PC-9 (cell line): Measurements from ENCODE around the gene RFT1. TPM values are rescaled to one million over a fixed set of nuclear protein-coding genes. Genes with fewer than 3 reads are reported as not detected.

Source experiments
- BruUV-seq: library from RNA; stranded (reverse); fragments of 400-500 nt; replicated peaks from 2 replicates; lab custom pipeline; 2021; lab: Mats Ljungman, UMichigan
- CTCF ChIA-PET: fragments of 300-600 bp; sonication (Branson Sonifier 250); formaldehyde crosslinking; loops from one replicate; lab custom pipeline; 2022; ENCODE audit warnings: antibody characterized with exemption; lab: Charles Lee
- POLR2A ChIA-PET: fragments of 300-600 bp; sonication (Branson Sonifier 250); formaldehyde crosslinking; loops from one replicate; lab custom pipeline; 2022; ENCODE audit warnings: antibody characterized with exemption; ENCODE audit not compliant: unreplicated experiment; lab: Charles Lee
- DNase-seq, 2 experiments: peaks; one replicate each; pipeline versions ENCODE4 v3.0.0 to v3.0.0-alpha.2; 2015 to 2022; ENCODE audit warnings: mixed read lengths in 1 of 2
- H2AFZ ChIP-seq: fragments of 200-600 bp; sonication (generic); 2 replicates; pipeline ENCODE4 v1.8.1; 2017; ENCODE audit warnings: antibody characterized with exemption
- H3F3A ChIP-seq: fragments of 200-600 bp; sonication (generic); 2 replicates; pipeline ENCODE4 v1.8.1; 2017; ENCODE audit warnings: antibody characterized with exemption, mild to moderate bottlenecking, low read depth; ENCODE audit not compliant: insufficient read depth
- H3K27ac ChIP-seq: fragments of 200-600 bp; sonication (generic); 2 replicates; pipeline ENCODE4 v1.6.1; 2016; ENCODE audit warnings: mixed run types
- H3K27me3 ChIP-seq: fragments of 200-600 bp; sonication (generic); 2 replicates; pipeline ENCODE4 v1.6.1; 2016; ENCODE audit warnings: low read depth, mixed run types; ENCODE audit not compliant: insufficient read depth
- H3K36me3 ChIP-seq: fragments of 200-600 bp; sonication (generic); 2 replicates; pipeline ENCODE4 v1.6.1; 2016; ENCODE audit warnings: low read depth, mixed run types
- H3K4me1 ChIP-seq: fragments of 200-600 bp; sonication (generic); replicated peaks from 2 replicates; pipeline ENCODE4 v1.6.1; 2016; ENCODE audit warnings: mixed run types; ENCODE audit not compliant: insufficient read depth
- H3K4me2 ChIP-seq: fragments of 200-600 bp; sonication (generic); 2 replicates; pipeline ENCODE4 v1.6.1; 2017; ENCODE audit warnings: mixed run types
- H3K4me3 ChIP-seq: fragments of 200-600 bp; sonication (generic); 2 replicates; pipeline ENCODE4 v1.6.1; 2016; ENCODE audit warnings: mixed run types
- H3K79me2 ChIP-seq: fragments of 200-600 bp; sonication (generic); 2 replicates; pipeline ENCODE4 v1.6.1; 2017; ENCODE audit warnings: low read depth, mixed run types
- H3K9me2 ChIP-seq: fragments of 200-600 bp; sonication (generic); 2 replicates; pipeline ENCODE4 v1.8.1; 2017; ENCODE audit warnings: mild to moderate bottlenecking; ENCODE audit not compliant: insufficient read depth
- H3K9me3 ChIP-seq: fragments of 200-600 bp; sonication (generic); 2 replicates; pipeline ENCODE4 v1.8.1; 2016; ENCODE audit warnings: low read depth; ENCODE audit not compliant: insufficient read depth
- H4K20me1 ChIP-seq: fragments of 200-600 bp; sonication (generic); 2 replicates; pipeline ENCODE4 v1.8.1; 2017; ENCODE audit not compliant: insufficient read depth
- CTCF ChIP-seq: fragments of 200-600 bp; sonication (generic); conservative IDR thresholded peaks from 2 replicates; pipeline ENCODE4 v1.6.1; 2017; ENCODE audit warnings: mixed run types, antibody characterized with exemption, mild to moderate bottlenecking, moderate library complexity
- EZH2 ChIP-seq: fragments of 200-600 bp; sonication (generic); IDR thresholded peaks from 2 replicates; pipeline ENCODE4 v1.8.0; 2017; ENCODE audit warnings: antibody characterized with exemption, low read depth
- intact Hi-C: fragments of 100-400 bp; cut with micrococcal nuclease; formaldehyde crosslinking; loops from one replicate; pipeline ENCODE4 v1.10.0; 2022; ENCODE audit not compliant: unreplicated experiment
- total RNA-seq: library from RNA; stranded (reverse); gene quantifications from 2 replicates; pipeline ENCODE4 v1.2.3, GENCODE V29; 2021

The RFT1 gene
- total RNA-seq, 1 experiment from 2014 or later = 31.0 TPM

- DNase-seq = peak in 1 of 2 experiments; percentile 53
- Histone ChIP-seq H2AFZ (peak overlapping the region; percentile 82), H3K79me2 (peaks cover 49% of the 10 kb centered on the region), H3K27ac (peak overlapping the region; percentile 37), H3K27me3 (no peaks in the 10 kb centered on the region), H3K4me2 (peak overlapping the region; percentile 90), H3K4me1 (peaks cover 29% of the 10 kb centered on the region), H3F3A (peaks cover 26% of the 10 kb centered on the region; the same call in 1 of the 2 replicates), H3K9me2 (no peaks in the 10 kb centered on the region), H3K9me3 (no peaks in the 10 kb centered on the region), H4K20me1 (0 out of 2 replicates have a peak, but pooled peaks cover 4% of the 10 kb centered on the region), H3K4me3 (peak overlapping the region; percentile 84), H3K36me3 (no peaks in the 10 kb centered on the region)
- intact Hi-C loops = loop anchor here (10.0 kb wide), 1 partner anchor 110 kb away; no protein-coding TSS in a partner anchor
- TF ChIP-seq EZH2 (no peak), CTCF (no peak)
- POLR2A ChIA-PET = interaction anchor here (0.6 kb wide), 1 partner anchor 1373 kb away, joined by 8 read pairs; no protein-coding TSS in a partner anchor
- BruUV-seq = TSS peak; percentile 40
- CTCF ChIA-PET = no interaction called here
These were observed 85.3 kb downstream of the RFT1 start for GRCh38 chr3:53044711-53045517.

DNA sequence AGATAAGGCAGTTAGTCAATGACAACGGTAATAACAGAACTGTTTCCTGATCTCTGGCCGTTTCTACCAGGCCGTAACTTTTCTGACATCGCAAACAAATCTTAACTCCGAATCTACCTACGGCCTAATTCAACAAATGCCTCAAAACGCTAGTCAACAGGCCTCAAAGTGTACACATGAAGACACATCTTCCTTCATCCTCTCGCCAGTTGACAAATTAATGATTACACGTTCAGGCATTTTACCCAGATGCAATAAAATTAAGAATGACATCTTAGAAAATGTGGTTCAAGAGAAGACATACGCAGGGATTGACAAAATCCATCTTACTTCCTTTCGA, 85.9 kb downstream of the RFT1 start:
- no TSS peak for BruUV-seq
- Histone ChIP-seq H3K36me3 (no peaks in the 10 kb centered on the region), H3K27me3 (no peaks in the 10 kb centered on the region), H3K9me2 (no peaks in the 10 kb centered on the region), H3K4me1 (peaks cover 31% of the 10 kb centered on the region), H4K20me1 (0 out of 2 replicates have a peak, but pooled peaks cover 4% of the 10 kb centered on the region), H3K27ac (peak overlapping the region; percentile 37; the same call in 1 of the 2 replicates), H3K4me2 (peak overlapping the region; percentile 90), H3K79me2 (peaks cover 53% of the 10 kb centered on the region), H3K4me3 (peak overlapping the region; percentile 84), H3K9me3 (no peaks in the 10 kb centered on the region), H2AFZ (peak overlapping the region; percentile 82), H3F3A (peaks cover 26% of the 10 kb centered on the region; the same call in 1 of the 2 replicates)
- no peak for TF ChIP-seq CTCF
- TF ChIP-seq EZH2 = no peak
- intact Hi-C loops = loop anchor here (10.0 kb wide), 1 partner anchor 110 kb away; no protein-coding TSS in a partner anchor
- no peak for DNase-seq
- CTCF ChIA-PET = no interaction called here
- POLR2A ChIA-PET = no interaction called here

DNA sequence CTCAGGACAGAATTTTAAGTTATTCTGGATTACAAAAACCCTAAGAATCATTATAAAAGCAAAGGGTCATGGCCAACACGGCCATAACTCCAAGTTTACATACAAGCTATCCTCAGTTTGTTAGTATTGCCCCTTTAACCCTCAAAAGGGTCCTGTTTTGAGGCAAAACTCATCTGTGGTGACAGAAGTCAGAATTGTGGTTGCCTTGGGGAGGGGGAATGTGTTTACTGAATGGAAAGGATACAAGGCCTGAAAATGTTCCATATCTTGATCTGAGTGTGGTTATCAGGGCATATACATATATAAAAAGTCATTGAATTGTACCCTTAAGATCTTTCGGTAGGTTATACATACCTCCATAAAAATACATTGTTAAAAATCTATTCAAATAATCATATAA, 86.5 kb downstream of the RFT1 start:
- POLR2A ChIA-PET = no interaction called here
- intact Hi-C loops = loop anchor here (10.0 kb wide), 1 partner anchor 109 kb away; no protein-coding TSS in a partner anchor

More for the DNA sequence above, 86.5 kb downstream of the RFT1 start:
- peaks cover 31% of the 10 kb centered on the region for H3K4me1 ChIP-seq
- no peak overlapping the region for H3K27ac ChIP-seq
- peak overlapping the region; percentile 90 for H3K4me2 ChIP-seq
- H3K27me3 ChIP-seq = no peaks in the 10 kb centered on the region
- 0 out of 2 replicates have a peak, but pooled peaks cover 4% of the 10 kb centered on the region for H4K20me1 ChIP-seq
- no peak for DNase-seq
- H3K9me3 ChIP-seq = no peaks in the 10 kb centered on the region
- peak overlapping the region; percentile 84; the same call in 1 of the 2 replicates for H3K4me3 ChIP-seq
- H2AFZ ChIP-seq = no peak overlapping the region
- no peaks in the 10 kb centered on the region for H3K36me3 ChIP-seq
- H3K9me2 ChIP-seq = no peaks in the 10 kb centered on the region
- TF ChIP-seq CTCF (no peak), EZH2 (no peak)
- peaks cover 26% of the 10 kb centered on the region; the same call in 1 of the 2 replicates for H3F3A ChIP-seq
- peaks cover 59% of the 10 kb centered on the region for H3K79me2 ChIP-seq
- BruUV-seq = no TSS peak
- CTCF ChIA-PET = no interaction called here
